ENCODE data around the gene GABRR3.

The GABRR3 gene

GRCh38 chr3:97968376-97968775, 66.7 kb downstream of the GABRR3 start:
- DNase-seq (ENCODE audit: low spot score): no peak
- TF ChIP-seq CTCF (IDR thresholded peaks at IDR 0.05; ENCODE audit: extremely low read depth, missing control alignments): no peak

- TF ChIP-seq CTCF (IDR thresholded peaks at IDR 0.05; ENCODE audit: extremely low read depth, missing control alignments): no peak
- DNase-seq (ENCODE audit: low spot score): no peak
Observed at GRCh38 chr3:97967966-97968365, 67.1 kb downstream of the GABRR3 start.

GRCh38 chr3:97960993-97961766, 73.9 kb downstream of the GABRR3 start:
- no peak for TF ChIP-seq CTCF (IDR thresholded peaks at IDR 0.05; ENCODE audit: extremely low read depth, missing control alignments)
- no peak for DNase-seq (ENCODE audit: low spot score)

- no peak for TF ChIP-seq CTCF (IDR thresholded peaks at IDR 0.05; ENCODE audit: extremely low read depth, missing control alignments)
- no peak for DNase-seq (ENCODE audit: low spot score)
Observed at GRCh38 chr3:97960551-97960950, 74.6 kb downstream of the GABRR3 start.

- DNase-seq (ENCODE audit: low spot score): no peak
- TF ChIP-seq CTCF (IDR thresholded peaks at IDR 0.05; ENCODE audit: extremely low read depth, missing control alignments): no peak
Observed at GRCh38 chr3:97959872-97960271, 75.2 kb downstream of the GABRR3 start.

- TF ChIP-seq CTCF (IDR thresholded peaks at IDR 0.05; ENCODE audit: extremely low read depth, missing control alignments): no peak
Observed at GRCh38 chr3:97958796-97959195, 76.3 kb downstream of the GABRR3 start.

GRCh38 chr3:97958396-97958795, 76.7 kb downstream of the GABRR3 start:
- no peak for DNase-seq (ENCODE audit: low spot score)
- TF ChIP-seq CTCF (IDR thresholded peaks at IDR 0.05; ENCODE audit: extremely low read depth, missing control alignments): no peak

More at GRCh38 chr3:97958796-97959195, 76.3 kb downstream of the GABRR3 start:
- no peak for DNase-seq (ENCODE audit: low spot score)
